HCT116 (cell line): ENCODE data around the gene DUSP16.

Experiments used
- EZH2 ChIP-seq: fragments of 200-600 bp; sonication (generic); IDR thresholded peaks from 2 replicates; pipeline ENCODE4 v1.6.1; 2017; ENCODE audit warnings: antibody characterized with exemption, mixed run types
- EZH2phosphoT487 ChIP-seq: fragments of 200-600 bp; IDR thresholded peaks from 2 replicates; pipeline ENCODE4 v1.6.1; 2018; ENCODE audit warnings: antibody characterized with exemption, borderline replicate concordance
- POLR2AphosphoS5 ChIP-seq: IDR thresholded peaks from 2 replicates; pipeline ENCODE4 v1.6.1; 2011; ENCODE audit warnings: mild to moderate bottlenecking, low read depth, low read length, moderate library complexity
- REST ChIP-seq: IDR thresholded peaks from 2 replicates; pipeline ENCODE4 v1.6.1; 2012; ENCODE audit warnings: low read depth
- SRF ChIP-seq: IDR thresholded peaks from 2 replicates; pipeline ENCODE4 v1.6.1; 2012; ENCODE audit warnings: low read depth
- YY1 ChIP-seq: IDR thresholded peaks from 2 replicates; pipeline ENCODE4 v1.6.1; 2011; ENCODE audit warnings: low read length, low read depth, moderate library complexity, mild to moderate bottlenecking; ENCODE audit not compliant: insufficient replicate concordance; ENCODE audit errors: extremely low read depth
- TF ChIP-seq, protein P1 (sequence below), 3 experiments: fragments of 200-600 bp in 1 of 3; sonication (generic) in 1 of 3; IDR thresholded peaks in 2 of 3; conservative IDR thresholded peaks in 1 of 3; 2 replicates each; pipeline ENCODE4 v1.5.1; 2012 to 2017; ENCODE audit warnings: low read depth in 2 of 3, low read length in 2 of 3, antibody characterized with exemption in 1 of 3, borderline replicate concordance in 1 of 3, control low read depth in 1 of 3, mild to moderate bottlenecking in 1 of 3, mixed read lengths in 1 of 3, mixed run types in 1 of 3, moderate library complexity in 1 of 3; ENCODE audit not compliant: insufficient read depth in 1 of 3

DNA sequence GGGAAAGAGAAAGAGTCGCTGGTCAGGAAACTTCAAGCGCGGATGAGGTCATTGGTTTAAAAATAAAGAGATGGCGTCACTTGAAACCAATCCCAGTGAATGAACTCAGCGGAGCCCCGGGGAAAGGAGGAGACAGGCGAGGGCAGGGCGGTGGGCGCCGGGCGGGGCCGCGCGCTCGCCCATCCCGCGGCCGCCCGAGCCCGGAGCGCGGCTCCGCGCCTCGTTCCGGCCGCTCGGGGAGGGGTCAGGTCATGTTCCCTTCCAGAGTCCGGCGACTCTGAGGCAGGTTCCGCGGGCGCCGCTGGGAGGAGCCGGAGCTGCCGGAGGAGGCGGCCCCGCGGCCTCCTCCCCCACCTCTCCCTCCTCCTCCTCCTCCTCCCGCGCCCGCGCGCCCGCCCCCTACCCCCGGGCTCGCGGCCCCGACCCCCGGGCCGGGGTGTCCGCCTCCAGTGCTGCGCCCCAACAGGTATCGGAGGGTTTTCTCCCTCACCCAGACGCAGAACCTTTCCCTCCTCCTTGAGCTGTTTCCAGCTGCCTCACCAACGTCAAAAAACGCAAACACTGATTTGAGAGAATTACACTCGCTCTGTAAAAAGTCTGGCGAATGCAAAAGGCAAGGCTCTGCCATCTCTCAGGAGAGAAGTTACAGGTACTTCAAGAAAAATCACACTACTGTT lies at the start of gene DUSP16:
- TF ChIP-seq EZH2 (no peak), YY1 (no peak), POLR2AphosphoS5 (peak; percentile 80), EZH2phosphoT487 (no peak), SRF (no peak), REST (no peak)
- TF ChIP-seq, protein P1, sequence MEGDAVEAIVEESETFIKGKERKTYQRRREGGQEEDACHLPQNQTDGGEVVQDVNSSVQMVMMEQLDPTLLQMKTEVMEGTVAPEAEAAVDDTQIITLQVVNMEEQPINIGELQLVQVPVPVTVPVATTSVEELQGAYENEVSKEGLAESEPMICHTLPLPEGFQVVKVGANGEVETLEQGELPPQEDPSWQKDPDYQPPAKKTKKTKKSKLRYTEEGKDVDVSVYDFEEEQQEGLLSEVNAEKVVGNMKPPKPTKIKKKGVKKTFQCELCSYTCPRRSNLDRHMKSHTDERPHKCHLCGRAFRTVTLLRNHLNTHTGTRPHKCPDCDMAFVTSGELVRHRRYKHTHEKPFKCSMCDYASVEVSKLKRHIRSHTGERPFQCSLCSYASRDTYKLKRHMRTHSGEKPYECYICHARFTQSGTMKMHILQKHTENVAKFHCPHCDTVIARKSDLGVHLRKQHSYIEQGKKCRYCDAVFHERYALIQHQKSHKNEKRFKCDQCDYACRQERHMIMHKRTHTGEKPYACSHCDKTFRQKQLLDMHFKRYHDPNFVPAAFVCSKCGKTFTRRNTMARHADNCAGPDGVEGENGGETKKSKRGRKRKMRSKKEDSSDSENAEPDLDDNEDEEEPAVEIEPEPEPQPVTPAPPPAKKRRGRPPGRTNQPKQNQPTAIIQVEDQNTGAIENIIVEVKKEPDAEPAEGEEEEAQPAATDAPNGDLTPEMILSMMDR (IDR thresholded peaks at IDR 0.05 in 2 of 3, conservative IDR thresholded peaks at IDR 0.05 in 1 of 3; ENCODE audit: borderline replicate concordance in 1 of 3, insufficient read depth in 1 of 3, low read depth in 2 of 3, low read length in 2 of 3) = no peak
